Astrocyte (in vitro differentiated cells and primary cell): ENCODE results near the gene FAM3A.
"Not testable (repeated sequence)": the region's sequence is repeated elsewhere in the genome, so short reads cannot be mapped to it uniquely, and the experiment has no call there.

Source experiments
- CTCF ChIP-seq: IDR thresholded peaks from 2 replicates; pipeline ENCODE4 v1.5.1; 2011; ENCODE audit warnings: low read depth, mild to moderate bottlenecking, inconsistent platforms, low read length, moderate library complexity; ENCODE audit not compliant: insufficient read depth
- EZH2 ChIP-seq: IDR thresholded peaks from 2 replicates; pipeline ENCODE4 v1.6.1; 2012; ENCODE audit warnings: mild to moderate bottlenecking, low read length, inconsistent platforms; ENCODE audit not compliant: insufficient read depth

GRCh38 chrX:154558060-154558690 is 42.1 kb upstream of the FAM3A start:
- TF ChIP-seq CTCF, EZH2: not testable (repeated sequence)
